Measurements from ENCODE around the gene MLNR. TPM values are rescaled to one million over a fixed set of nuclear protein-coding genes. Genes with fewer than 3 reads are reported as not detected.

Gene MLNR, protein sequence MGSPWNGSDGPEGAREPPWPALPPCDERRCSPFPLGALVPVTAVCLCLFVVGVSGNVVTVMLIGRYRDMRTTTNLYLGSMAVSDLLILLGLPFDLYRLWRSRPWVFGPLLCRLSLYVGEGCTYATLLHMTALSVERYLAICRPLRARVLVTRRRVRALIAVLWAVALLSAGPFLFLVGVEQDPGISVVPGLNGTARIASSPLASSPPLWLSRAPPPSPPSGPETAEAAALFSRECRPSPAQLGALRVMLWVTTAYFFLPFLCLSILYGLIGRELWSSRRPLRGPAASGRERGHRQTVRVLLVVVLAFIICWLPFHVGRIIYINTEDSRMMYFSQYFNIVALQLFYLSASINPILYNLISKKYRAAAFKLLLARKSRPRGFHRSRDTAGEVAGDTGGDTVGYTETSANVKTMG
- not detected in 2 replicates for total RNA-seq (2014; rRNA removed; shearing (Covaris generic))

GRCh38 chr13:49220036-49220855, at the start of gene MLNR:
Gene MLNR, plus strand, starts transcription at chr13:49220338. Its CDS starts 0 bp downstream, at chr13:49220338.
- peaks cover 6% of the 10 kb centered on the region for H3K9me3 ChIP-seq (replicated peaks)
- peaks cover 13% of the 10 kb centered on the region for H3K4me1 ChIP-seq (replicated peaks)
- no peak within 1 kb of the TSS for H3K27ac ChIP-seq
- peak; percentile 44 to 47 for DNase-seq (ENCODE audit: low read depth in 1 of 2, low spot score in 2 of 2)
- H3K4me3 ChIP-seq = peak within 1 kb of the TSS; percentile 55
- H3K27me3 ChIP-seq (replicated peaks) = peaks cover 37% of the 10 kb centered on the region
- H3K36me3 ChIP-seq = no peaks in the 10 kb centered on the region

- peaks cover 47% of the 10 kb centered on the region for H3K36me3 ChIP-seq
- DNase-seq (ENCODE audit: low read depth in 1 of 2, low spot score in 2 of 2) = no peak
- H3K4me1 ChIP-seq (replicated peaks) = no peaks in the 10 kb centered on the region
- H3K4me3 ChIP-seq = no peak overlapping the region
- no peak overlapping the region for H3K27ac ChIP-seq
- H3K27me3 ChIP-seq (replicated peaks) = no peaks in the 10 kb centered on the region
- H3K9me3 ChIP-seq (replicated peaks) = no peaks in the 10 kb centered on the region
Observed at GRCh38 chr13:49171359-49171758, 48.8 kb upstream of the MLNR start.

DNA sequence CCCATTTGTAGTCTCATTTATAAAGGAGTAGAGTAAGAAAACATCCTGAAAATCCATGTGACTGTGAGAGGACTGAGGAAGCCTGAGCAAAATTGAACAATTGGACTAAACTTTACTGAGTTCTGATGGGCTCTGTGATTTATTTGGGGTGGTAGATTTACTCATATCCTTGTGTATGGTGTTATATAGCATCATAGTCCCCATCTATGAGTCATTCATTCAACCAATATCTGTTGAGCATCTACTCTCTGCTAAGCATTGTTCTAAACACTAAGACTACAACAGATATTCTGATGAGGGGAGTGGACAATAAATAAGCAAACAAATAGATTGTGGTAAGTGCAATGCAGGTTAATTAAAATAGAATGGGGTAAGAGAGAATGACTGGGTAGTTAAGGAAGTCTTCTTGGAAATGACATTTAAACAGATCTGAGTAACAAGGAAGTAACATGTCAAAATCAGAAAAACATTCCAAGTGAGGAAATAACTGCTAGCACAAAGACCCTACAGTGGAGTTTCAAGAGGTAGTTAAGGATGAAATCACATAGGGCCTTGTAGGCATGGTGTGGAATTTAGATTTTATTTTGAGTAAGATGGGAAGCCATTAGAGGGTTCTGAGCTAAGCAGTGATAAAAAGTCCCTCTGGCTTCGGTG, 36.3 kb upstream of the MLNR start:
- no peak overlapping the region for H3K4me3 ChIP-seq
- H3K36me3 ChIP-seq = peaks cover 59% of the 10 kb centered on the region
- H3K4me1 ChIP-seq (replicated peaks) = no peaks in the 10 kb centered on the region; the same call in 1 of the 2 replicates
- DNase-seq (ENCODE audit: low read depth in 1 of 2, low spot score in 2 of 2) = peak in 1 of 2 experiments; percentile 2
- H3K9me3 ChIP-seq (replicated peaks) = no peaks in the 10 kb centered on the region
- no peaks in the 10 kb centered on the region for H3K27me3 ChIP-seq (replicated peaks)
- H3K27ac ChIP-seq = no peak overlapping the region

GRCh38 chr13:49184621-49185020, 35.5 kb upstream of the MLNR start:
- Histone ChIP-seq H3K9me3 (replicated peaks) (no peaks in the 10 kb centered on the region), H3K4me1 (replicated peaks) (no peaks in the 10 kb centered on the region; the same call in 1 of the 2 replicates), H3K27me3 (replicated peaks) (no peaks in the 10 kb centered on the region), H3K27ac (no peak overlapping the region), H3K36me3 (peaks cover 53% of the 10 kb centered on the region), H3K4me3 (no peak overlapping the region)
- no peak for DNase-seq (ENCODE audit: low read depth in 1 of 2, low spot score in 2 of 2)

DNA sequence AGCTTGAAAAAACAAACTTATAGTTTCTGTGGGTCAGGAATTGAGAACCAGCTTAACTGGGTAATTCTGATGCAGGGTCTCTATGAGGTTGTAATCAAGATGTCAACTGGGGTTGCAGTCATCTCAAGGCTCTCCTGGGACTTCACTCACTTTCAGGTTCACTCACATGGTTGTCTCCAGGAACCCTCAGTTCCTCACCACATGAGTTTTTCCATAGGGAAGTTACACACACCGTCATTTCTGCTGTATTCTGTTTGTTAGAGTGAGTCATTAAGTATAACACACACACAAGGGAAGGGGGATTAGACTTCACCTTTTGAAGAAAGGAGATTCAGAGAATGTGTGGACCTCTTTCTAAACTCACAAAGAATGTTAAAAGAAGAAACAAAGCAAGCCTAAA, 34.9 kb upstream of the MLNR start:
- Histone ChIP-seq H3K9me3 (replicated peaks) (no peaks in the 10 kb centered on the region), H3K36me3 (peaks cover 56% of the 10 kb centered on the region), H3K27ac (no peak overlapping the region), H3K27me3 (replicated peaks) (no peaks in the 10 kb centered on the region), H3K4me3 (no peak overlapping the region), H3K4me1 (replicated peaks) (no peaks in the 10 kb centered on the region; the same call in 1 of the 2 replicates)
- no peak for DNase-seq (ENCODE audit: low read depth in 1 of 2, low spot score in 2 of 2)

DNA sequence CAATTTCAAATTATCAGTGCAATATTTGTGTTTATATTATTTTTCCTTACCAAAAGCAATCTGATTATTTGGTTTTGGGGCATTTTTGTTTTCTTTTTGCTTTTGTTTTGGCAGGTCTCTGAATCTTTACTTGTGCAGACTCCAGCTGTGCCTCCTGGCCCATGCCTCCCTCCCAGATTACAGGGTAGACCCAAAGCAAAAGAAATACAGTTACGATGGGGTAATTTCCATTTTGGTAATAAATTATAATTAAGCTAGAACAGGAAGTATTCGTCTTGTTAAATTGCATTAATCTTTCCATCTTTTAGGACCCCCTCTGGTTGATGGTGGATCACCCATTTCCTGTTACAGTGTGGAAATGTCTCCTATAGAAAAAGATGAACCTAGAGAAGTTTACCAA, 29.2 kb upstream of the MLNR start:
- Histone ChIP-seq H3K27ac (no peak overlapping the region), H3K9me3 (replicated peaks) (no peaks in the 10 kb centered on the region), H3K27me3 (replicated peaks) (no peaks in the 10 kb centered on the region), H3K4me1 (replicated peaks) (no peaks in the 10 kb centered on the region), H3K36me3 (peaks cover 55% of the 10 kb centered on the region), H3K4me3 (no peak overlapping the region)
- no peak for DNase-seq (ENCODE audit: low read depth in 1 of 2, low spot score in 2 of 2)

DNA sequence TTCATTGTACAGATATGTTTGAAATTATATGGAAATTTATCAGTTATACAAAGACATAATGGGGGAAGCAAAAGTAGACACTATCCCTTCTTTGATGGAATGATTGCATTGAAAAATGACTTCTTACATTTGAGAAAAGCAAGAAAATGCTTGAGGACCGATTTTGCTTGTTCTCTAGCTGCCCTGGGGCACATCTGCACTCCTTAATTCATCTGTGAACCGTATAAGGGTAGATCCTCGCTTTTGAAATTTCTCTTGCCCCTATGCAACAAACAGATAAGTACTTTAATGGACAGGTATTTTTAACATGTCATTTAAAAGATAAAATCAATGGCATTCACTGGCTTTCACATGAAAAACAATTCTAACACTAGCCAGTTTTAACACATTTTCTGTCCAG, 13.5 kb upstream of the MLNR start:
- Histone ChIP-seq H3K27me3 (replicated peaks) (no peaks in the 10 kb centered on the region), H3K4me3 (no peak overlapping the region), H3K4me1 (replicated peaks) (no peaks in the 10 kb centered on the region), H3K9me3 (replicated peaks) (no peaks in the 10 kb centered on the region), H3K27ac (no peak overlapping the region), H3K36me3 (peaks cover 56% of the 10 kb centered on the region)
- DNase-seq (ENCODE audit: low read depth in 1 of 2, low spot score in 2 of 2) = no peak

GRCh38 chr13:49208619-49209018, 11.5 kb upstream of the MLNR start:
- DNase-seq (ENCODE audit: low read depth in 1 of 2, low spot score in 2 of 2) = no peak
- Histone ChIP-seq H3K4me1 (replicated peaks) (no peaks in the 10 kb centered on the region), H3K27ac (no peak overlapping the region), H3K4me3 (no peak overlapping the region), H3K9me3 (replicated peaks) (no peaks in the 10 kb centered on the region), H3K27me3 (replicated peaks) (no peaks in the 10 kb centered on the region), H3K36me3 (peaks cover 38% of the 10 kb centered on the region)

GRCh38 chr13:49210114-49210513, 10.0 kb upstream of the MLNR start:
- Histone ChIP-seq H3K9me3 (replicated peaks) (no peaks in the 10 kb centered on the region), H3K4me1 (replicated peaks) (no peaks in the 10 kb centered on the region), H3K36me3 (peaks cover 28% of the 10 kb centered on the region), H3K4me3 (no peak overlapping the region), H3K27ac (no peak overlapping the region), H3K27me3 (replicated peaks) (no peaks in the 10 kb centered on the region)
- DNase-seq (ENCODE audit: low read depth in 1 of 2, low spot score in 2 of 2) = no peak

DNA sequence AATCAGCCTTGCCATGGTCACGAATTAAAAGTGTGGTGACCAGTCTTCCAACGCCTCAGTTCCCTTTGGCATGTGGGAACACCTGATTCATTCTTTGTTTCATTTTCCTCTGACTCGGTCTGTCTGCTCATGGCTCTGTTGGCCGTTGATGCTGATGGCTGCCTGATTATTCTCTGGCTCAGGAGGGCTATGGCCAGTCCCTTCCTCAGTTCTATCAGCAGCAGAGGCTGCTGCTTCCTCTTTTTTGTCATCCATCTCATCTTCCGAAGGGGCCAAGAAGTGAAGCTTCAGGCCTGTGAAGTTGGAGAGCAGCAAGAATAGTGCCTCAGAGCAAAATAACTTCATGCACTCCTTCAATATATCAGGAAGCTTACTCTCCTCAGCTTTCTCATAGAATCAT, 9.5 kb upstream of the MLNR start:
- Histone ChIP-seq H3K9me3 (replicated peaks) (no peaks in the 10 kb centered on the region), H3K36me3 (peaks cover 25% of the 10 kb centered on the region), H3K4me3 (no peak overlapping the region), H3K27me3 (replicated peaks) (no peaks in the 10 kb centered on the region), H3K4me1 (replicated peaks) (no peaks in the 10 kb centered on the region), H3K27ac (no peak overlapping the region)
- DNase-seq (ENCODE audit: low read depth in 1 of 2, low spot score in 2 of 2) = no peak

GRCh38 chr13:49213539-49213938, 6.6 kb upstream of the MLNR start:
- H3K9me3 ChIP-seq (replicated peaks) = no peaks in the 10 kb centered on the region
- DNase-seq (ENCODE audit: low read depth in 1 of 2, low spot score in 2 of 2) = no peak
- no peaks in the 10 kb centered on the region for H3K4me1 ChIP-seq (replicated peaks)
- H3K36me3 ChIP-seq = peaks cover 3% of the 10 kb centered on the region; the same call in 1 of the 2 replicates
- no peaks in the 10 kb centered on the region for H3K27me3 ChIP-seq (replicated peaks)
- H3K4me3 ChIP-seq = no peak overlapping the region
- no peak overlapping the region for H3K27ac ChIP-seq

DNA sequence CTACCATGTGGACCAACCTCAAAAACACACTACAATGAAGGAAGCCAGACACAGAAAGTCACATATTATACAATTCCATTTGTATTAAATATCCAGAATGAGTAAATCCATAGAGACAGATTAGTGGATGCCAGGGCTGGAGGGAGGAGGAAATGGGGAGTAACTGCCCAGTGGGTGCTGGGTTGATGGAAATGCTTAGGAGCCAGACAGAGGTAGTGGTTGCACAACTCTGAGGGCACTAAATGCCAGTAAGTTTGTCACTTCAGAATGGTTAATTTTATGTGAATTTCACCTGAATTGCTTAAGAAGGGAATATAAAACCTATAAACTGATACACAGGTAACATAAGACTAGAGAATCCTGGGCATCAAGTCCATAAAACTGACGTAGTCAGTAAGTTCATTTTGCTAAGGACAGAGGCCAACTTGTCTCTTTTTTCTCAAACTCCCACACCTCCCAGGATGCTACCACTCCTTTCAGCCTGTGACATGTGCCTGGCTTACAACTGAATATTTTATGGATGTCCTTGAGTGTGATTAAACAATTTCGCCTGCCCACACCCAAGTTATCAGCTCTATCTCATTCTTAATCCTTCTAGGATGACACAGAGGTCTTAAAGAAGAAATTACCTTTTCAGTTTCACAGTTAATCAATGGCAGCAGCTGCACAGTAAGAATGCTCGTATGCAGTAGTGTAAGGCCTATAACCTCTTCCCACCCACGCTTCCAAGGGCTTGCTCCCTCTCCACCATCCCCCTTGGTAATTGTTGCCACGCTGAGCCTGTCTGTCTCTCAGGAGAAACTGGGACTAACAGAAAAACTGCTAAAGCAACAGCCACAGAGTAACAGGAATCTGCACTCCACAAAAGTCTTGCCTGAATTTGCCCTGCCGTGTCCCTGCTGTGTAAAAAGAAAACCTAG, 5.9 kb upstream of the MLNR start:
- no peaks in the 10 kb centered on the region for H3K9me3 ChIP-seq (replicated peaks)
- DNase-seq (ENCODE audit: low read depth in 1 of 2, low spot score in 2 of 2) = no peak
- H3K4me1 ChIP-seq (replicated peaks) = no peaks in the 10 kb centered on the region

GRCh38 chr13:49214917-49215376, 5.2 kb upstream of the MLNR start:
- peaks cover 2% of the 10 kb centered on the region for H3K4me1 ChIP-seq (replicated peaks)
- DNase-seq (ENCODE audit: low read depth in 1 of 2, low spot score in 2 of 2) = no peak
- no peak overlapping the region for H3K4me3 ChIP-seq

More for the DNA sequence above, 5.9 kb upstream of the MLNR start:
- Histone ChIP-seq H3K4me3 (no peak overlapping the region), H3K27me3 (replicated peaks) (no peaks in the 10 kb centered on the region; the same call in 1 of the 2 replicates), H3K27ac (no peak overlapping the region), H3K36me3 (peaks cover 2% of the 10 kb centered on the region; the same call in 1 of the 2 replicates)

More at GRCh38 chr13:49214917-49215376, 5.2 kb upstream of the MLNR start:
- Histone ChIP-seq H3K9me3 (replicated peaks) (no peaks in the 10 kb centered on the region; the same call in 1 of the 2 replicates), H3K27ac (no peak overlapping the region), H3K27me3 (replicated peaks) (peaks cover 4% of the 10 kb centered on the region), H3K36me3 (peaks cover 2% of the 10 kb centered on the region; the same call in 1 of the 2 replicates)

Data from SJSA1 (cell line).